ENCODE measurements around the gene SOHLH2.

Gene SOHLH2

GRCh38 chr13:36175621-36176020, 38.7 kb downstream of the SOHLH2 start:
- no peak for DNase-seq

GRCh38 chr13:36174923-36175322, 39.4 kb downstream of the SOHLH2 start:
- DNase-seq = no peak

- no peak for DNase-seq
Observed at GRCh38 chr13:36173571-36174322, 40.6 kb downstream of the SOHLH2 start.

GRCh38 chr13:36166046-36166445, 48.3 kb downstream of the SOHLH2 start:
- DNase-seq = no peak

- DNase-seq = no peak
Observed at GRCh38 chr13:36163809-36164308, 50.5 kb downstream of the SOHLH2 start.

- no peak for DNase-seq
Observed at GRCh38 chr13:36163286-36163685, 51.1 kb downstream of the SOHLH2 start.

- DNase-seq = no peak
Observed at GRCh38 chr13:36160297-36160696, 54.1 kb downstream of the SOHLH2 start.

GRCh38 chr13:36158611-36159010, 55.7 kb downstream of the SOHLH2 start:
- DNase-seq = no peak

- DNase-seq = no peak
Observed at GRCh38 chr13:36157480-36157879, 56.9 kb downstream of the SOHLH2 start.

GRCh38 chr13:36154567-36155291, 59.6 kb downstream of the SOHLH2 start:
- no peak for DNase-seq

- DNase-seq = no peak
Observed at GRCh38 chr13:36151591-36151990, 62.8 kb downstream of the SOHLH2 start.

- no peak for DNase-seq
Observed at GRCh38 chr13:36148446-36148845, 65.9 kb downstream of the SOHLH2 start.

GRCh38 chr13:36147330-36147729, 67.0 kb downstream of the SOHLH2 start:
- DNase-seq = no peak

- DNase-seq = no peak
Observed at GRCh38 chr13:36146511-36147269, 67.7 kb downstream of the SOHLH2 start.

GRCh38 chr13:36143738-36144137, 70.6 kb downstream of the SOHLH2 start:
- DNase-seq = no peak

- no peak for DNase-seq
Observed at GRCh38 chr13:36142735-36143134, 71.6 kb downstream of the SOHLH2 start.

- DNase-seq = no peak
Observed at GRCh38 chr13:36135876-36136275, 78.5 kb downstream of the SOHLH2 start.

GRCh38 chr13:36134632-36135031, 79.7 kb downstream of the SOHLH2 start:
- no peak for DNase-seq

GRCh38 chr13:36133950-36134626, 80.3 kb downstream of the SOHLH2 start:
- no peak for DNase-seq

- no peak for DNase-seq
Observed at GRCh38 chr13:36132376-36132775, 82.0 kb downstream of the SOHLH2 start.

- no peak for DNase-seq
Observed at GRCh38 chr13:36131931-36132297, 82.4 kb downstream of the SOHLH2 start.

GRCh38 chr13:36131222-36131930, 83.0 kb downstream of the SOHLH2 start, which contains the start of gene DCLK1:
TSS of gene DCLK1 (minus strand) at chr13:36131382.
- no peak for DNase-seq
